Stimulated activated CD8-positive, alpha-beta memory T cell treated with anti-CD3 and anti-CD28 coated beads, Interleukin-4, amount 100 ng/mL, for 4 hours (primary cell): ENCODE measurements around the gene LRRC25.

Experiments
- DNase-seq, 2 donors: peaks; one replicate each; pipeline ENCODE4 v3.0.0-alpha.2; 2020; ENCODE audit warnings: low read depth in 2 of 2, low spot score in 1 of 2

The LRRC25 gene

GRCh38 chr19:18424890-18425514, 27.6 kb upstream of the LRRC25 start:
- no peak for DNase-seq

- no peak for DNase-seq
Observed at GRCh38 chr19:18424122-18424889, 26.9 kb upstream of the LRRC25 start.

- DNase-seq, result no peak
Observed at GRCh38 chr19:18423258-18424020, 26.0 kb upstream of the LRRC25 start.

- DNase-seq, result no peak
Observed at GRCh38 chr19:18422530-18423191, 25.2 kb upstream of the LRRC25 start.

GRCh38 chr19:18421371-18421959, 24.0 kb upstream of the LRRC25 start:
- DNase-seq, result no peak

GRCh38 chr19:18420930-18421329, 23.5 kb upstream of the LRRC25 start:
- DNase-seq, result no peak

GRCh38 chr19:18419699-18420460, 22.5 kb upstream of the LRRC25 start:
- no peak for DNase-seq

GRCh38 chr19:18419195-18419698, 21.8 kb upstream of the LRRC25 start, which contains the start of gene SSBP4:
Gene SSBP4, plus strand, starts transcription at chr19:18419398. Its CDS starts 251 bp downstream, at chr19:18419649.
- DNase-seq, result no peak

GRCh38 chr19:18418483-18419194, 21.2 kb upstream of the LRRC25 start:
- no peak for DNase-seq

- DNase-seq, result no peak
Observed at GRCh38 chr19:18418029-18418482, 20.6 kb upstream of the LRRC25 start.

GRCh38 chr19:18417250-18418028, 20.0 kb upstream of the LRRC25 start:
- no peak for DNase-seq

- DNase-seq, result peak in 1 of 2 donors; percentile 52
Observed at GRCh38 chr19:18416778-18417249, 19.4 kb upstream of the LRRC25 start.

GRCh38 chr19:18415178-18415867, 17.9 kb upstream of the LRRC25 start:
- DNase-seq, result no peak

GRCh38 chr19:18414504-18415177, 17.2 kb upstream of the LRRC25 start:
- no peak for DNase-seq

- DNase-seq, result no peak
Observed at GRCh38 chr19:18412610-18413239, 15.3 kb upstream of the LRRC25 start.

GRCh38 chr19:18408053-18408476, 10.6 kb upstream of the LRRC25 start:
- no peak for DNase-seq

- DNase-seq, result no peak
Observed at GRCh38 chr19:18406749-18407148, 9.3 kb upstream of the LRRC25 start.
